GM21360 (cell line): ENCODE data around the gene CD109.
"Not testable (repeated sequence)": the region's sequence is repeated elsewhere in the genome, so short reads cannot be mapped to it uniquely, and the experiment has no call there.

Experiments
- ATAC-seq: cut with Tn5 transposase; IDR thresholded peaks from one replicate; pipeline ENCODE4 v1.9.1; 2021; ENCODE audit warnings: mild to moderate bottlenecking, moderate library complexity; ENCODE audit not compliant: unreplicated experiment

CD109 gene

DNA sequence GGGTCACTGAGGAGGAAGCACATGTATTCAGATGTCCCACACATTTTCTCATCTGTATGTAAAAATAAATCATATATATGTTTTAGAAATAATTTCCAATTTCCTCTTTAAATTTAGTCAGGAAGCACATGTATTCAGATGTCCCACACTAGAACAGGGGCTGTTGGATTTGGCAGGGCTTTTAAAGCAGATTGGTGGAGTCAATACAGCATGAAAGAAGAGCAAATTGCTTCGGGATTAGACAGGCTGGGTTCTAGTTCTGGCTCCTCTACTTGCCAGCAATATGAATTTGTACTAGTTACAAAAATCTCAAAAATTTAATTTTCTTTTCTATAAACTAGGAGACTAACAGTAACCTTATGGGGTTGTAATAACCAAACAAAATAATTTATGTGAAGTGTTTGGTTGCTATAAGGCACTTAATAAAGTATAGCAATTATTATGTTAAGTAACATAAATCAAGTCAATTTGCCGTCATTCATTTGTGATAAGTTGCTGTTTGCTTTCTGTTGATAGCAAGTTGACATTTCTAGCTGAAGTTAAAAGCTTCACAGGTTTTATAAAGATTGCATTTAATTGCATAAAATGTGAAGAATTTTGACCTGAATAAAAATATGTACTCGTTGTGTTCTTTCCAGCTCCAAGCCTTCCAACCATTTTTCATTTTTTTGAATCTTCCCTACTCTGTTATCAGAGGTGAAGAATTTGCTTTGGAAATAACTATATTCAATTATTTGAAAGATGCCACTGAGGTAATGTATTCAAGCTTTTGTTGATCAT is 88.9 kb downstream of the CD109 start:
- ATAC-seq, result no peak

DNA sequence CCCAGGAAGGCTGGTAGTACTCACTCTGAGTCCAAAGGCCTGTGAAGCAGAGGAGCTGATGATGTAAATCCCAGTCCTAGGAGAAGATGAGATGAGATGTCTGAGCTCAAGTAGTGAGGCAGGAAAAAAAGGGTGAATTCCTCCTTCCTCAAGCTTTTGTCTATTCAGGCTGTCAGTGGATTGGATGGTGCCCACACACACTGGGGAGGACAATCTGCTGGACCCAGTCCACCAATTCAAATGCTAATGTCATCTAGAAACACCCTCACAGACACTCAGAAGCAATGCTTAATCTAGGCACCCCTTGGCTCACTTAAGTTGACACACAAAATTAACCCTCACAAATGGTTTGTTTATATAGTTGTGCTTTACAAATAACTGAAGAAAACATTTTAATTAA is 94.6 kb downstream of the CD109 start:
- ATAC-seq, result no peak

- ATAC-seq, result no peak
Observed at GRCh38 chr6:73791336-73791735, 95.3 kb downstream of the CD109 start.

- no peak for ATAC-seq
Observed at GRCh38 chr6:73792738-73793137, 96.7 kb downstream of the CD109 start.

- ATAC-seq, result no peak
Observed at GRCh38 chr6:73796881-73797280, 100.9 kb downstream of the CD109 start.

DNA sequence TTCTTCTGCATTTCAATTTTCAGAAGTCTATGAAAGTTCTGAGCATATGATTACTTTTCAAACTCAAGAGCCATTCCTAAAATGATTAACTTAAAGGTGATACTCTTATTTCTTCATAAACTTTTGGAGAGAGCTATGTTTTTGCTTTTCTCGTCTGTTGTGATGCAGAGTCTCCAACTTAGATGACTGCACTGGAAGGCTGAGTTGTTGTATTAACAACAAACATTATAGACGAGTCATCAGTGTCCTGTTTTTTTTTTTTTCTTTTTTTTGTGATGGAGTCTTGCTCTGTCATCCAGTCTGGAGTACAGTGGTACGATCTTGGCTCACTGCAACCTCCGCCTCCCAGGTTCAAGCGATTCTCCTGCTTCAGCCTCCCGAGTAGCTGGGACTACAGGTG is 101.9 kb downstream of the CD109 start:
- ATAC-seq, result no peak

DNA sequence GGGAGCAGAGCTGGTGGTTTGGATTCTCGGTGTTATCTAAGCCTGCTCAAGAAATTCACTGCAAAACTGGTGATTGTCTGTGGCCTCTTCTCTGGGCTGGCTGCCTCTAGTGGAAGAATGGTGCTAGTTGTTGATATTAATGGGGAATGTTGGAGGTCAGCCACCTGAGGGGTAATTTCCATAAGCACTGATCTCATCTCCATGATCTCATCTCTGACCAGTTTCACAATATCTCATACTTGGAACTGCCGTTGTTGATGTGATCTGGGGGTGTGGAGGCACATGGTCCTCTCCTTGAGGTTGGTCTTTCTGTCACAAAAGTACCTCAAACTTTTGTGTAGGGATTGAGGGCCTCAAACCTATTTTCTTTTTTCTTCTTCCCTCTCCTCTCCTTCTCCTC is 102.6 kb downstream of the CD109 start:
- ATAC-seq, result peak; percentile 94

DNA sequence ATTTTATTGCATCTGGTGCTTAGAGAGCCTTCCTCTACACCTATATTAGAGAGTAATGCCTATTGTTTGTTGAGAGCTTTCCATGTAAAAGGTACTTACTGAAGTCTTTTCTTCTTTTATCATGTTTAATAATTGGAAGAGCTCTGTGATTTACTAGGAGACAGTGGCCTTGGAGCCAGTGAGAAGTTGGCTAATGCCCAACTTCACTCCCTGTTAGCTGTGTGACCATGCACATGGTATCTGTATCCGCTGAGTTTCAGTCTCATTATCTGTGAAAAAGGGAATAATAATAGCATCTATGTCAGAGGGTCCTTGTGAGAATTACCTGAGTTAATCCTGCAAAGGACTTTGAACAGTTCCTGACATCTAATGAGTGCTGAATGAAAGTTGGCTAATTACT is 105.0 kb downstream of the CD109 start:
- ATAC-seq, result no peak

- no peak for ATAC-seq
Observed at GRCh38 chr6:73801652-73802268, 105.8 kb downstream of the CD109 start.

GRCh38 chr6:73802366-73802765 is 106.4 kb downstream of the CD109 start:
- no peak for ATAC-seq

GRCh38 chr6:73803562-73804241 is 107.7 kb downstream of the CD109 start:
- ATAC-seq, result no peak

DNA sequence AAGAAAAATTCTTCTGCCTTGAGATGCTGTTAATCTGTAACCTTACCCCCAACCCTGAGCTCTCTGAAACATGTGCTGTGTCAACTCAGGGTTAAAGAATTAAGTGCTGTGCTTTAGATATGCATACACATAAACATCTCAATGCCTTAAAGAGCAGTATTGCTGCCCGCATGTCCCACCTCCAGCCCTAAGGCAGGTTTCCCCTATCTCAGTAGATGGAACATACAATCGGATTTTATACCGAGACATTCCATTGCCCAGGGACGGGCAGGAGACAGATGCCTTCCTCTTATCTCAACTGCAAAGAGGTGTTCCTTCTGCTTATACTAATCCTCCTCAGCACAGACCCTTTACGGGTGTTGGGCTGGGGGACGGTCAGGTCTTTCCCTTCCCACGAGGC is 109.2 kb downstream of the CD109 start:
- ATAC-seq, result not testable (repeated sequence)

GRCh38 chr6:73805982-73806381 is 110.0 kb downstream of the CD109 start:
- not testable (repeated sequence) for ATAC-seq

- ATAC-seq, result no peak
Observed at GRCh38 chr6:73811706-73812105, 115.7 kb downstream of the CD109 start.

DNA sequence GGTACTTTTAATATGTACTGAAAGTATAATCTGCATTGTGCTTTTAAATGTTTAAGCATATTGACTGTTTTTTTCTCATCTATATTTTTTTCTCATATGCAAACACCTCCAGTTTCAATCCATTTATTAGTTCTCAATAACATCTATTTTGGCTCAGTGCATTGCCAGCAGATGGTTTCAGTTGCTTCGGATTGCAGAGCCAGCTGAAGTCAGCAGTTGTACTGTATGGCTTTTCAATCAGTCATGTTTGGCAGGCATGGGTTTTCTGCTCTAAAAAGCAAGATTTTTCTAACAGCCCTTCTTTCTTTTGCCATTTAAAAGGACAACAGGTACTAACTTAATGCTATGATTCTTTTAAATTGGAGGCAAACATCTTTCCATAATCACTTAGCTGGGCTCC is 121.2 kb downstream of the CD109 start:
- no peak for ATAC-seq

DNA sequence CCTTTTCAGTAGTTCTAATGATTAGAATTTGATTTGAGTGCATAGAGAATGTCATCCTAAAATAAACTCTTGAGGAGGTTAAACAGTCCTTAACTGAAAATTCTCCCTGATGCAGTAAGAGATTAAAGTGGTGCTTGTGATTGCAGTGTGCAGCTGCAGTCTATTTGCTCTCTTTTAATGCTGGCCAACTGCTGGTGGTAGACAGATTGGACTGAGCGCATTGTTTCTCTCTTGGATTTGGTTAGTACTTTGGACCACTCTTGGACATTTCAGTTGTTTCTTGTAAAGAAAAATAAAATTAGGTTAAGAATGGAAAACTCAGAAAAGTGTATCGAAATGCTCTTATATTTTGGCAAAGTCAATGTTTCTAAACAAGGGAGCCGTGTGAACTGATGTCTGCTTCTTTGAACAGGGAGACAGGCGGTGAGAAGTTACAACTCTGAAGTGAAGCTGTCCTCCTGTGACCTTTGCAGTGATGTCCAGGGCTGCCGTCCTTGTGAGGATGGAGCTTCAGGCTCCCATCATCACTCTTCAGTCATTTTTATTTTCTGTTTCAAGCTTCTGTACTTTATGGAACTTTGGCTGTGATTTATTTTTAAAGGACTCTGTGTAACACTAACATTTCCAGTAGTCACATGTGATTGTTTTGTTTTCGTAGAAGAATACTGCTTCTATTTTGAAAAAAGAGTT is 127.2 kb downstream of the CD109 start:
- ATAC-seq, result no peak

DNA sequence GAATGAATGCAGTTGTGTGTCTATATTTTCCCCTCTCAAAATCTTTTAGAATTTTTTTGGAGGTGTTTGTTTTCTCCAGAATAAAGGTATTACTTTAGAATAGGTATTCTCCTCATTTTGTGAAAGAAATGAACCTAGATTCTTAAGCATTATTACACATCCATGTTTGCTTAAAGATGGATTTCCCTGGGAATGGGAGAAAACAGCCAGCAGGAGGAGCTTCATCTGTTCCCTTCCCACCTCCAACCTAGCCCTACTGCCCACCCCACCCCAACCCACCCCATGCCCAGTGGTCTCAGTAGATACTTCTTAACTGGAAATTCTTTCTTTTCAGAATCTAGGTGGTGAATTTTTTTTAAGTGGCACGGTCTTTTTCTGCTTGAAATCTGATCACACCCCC is 127.8 kb downstream of the CD109 start:
- no peak for ATAC-seq

DNA sequence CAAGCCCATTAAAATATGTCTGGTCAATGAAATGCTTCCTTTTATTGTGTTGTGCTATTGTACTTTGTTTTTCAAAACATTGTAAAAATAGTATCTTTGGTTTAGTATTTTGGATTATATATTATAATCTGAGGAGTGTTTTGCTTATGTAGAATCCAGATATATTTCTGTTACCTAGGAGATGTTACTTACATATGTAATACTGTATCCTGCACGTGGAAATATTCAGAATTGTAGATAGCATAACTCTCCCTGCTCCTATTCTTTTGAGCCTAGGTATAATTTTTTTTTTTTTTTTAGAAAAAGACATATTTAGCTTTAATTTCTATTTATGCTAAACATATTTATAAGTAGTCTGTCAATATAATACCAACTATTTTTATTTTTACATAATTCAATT is 130.6 kb downstream of the CD109 start:
- no peak for ATAC-seq

GRCh38 chr6:73830119-73830518 is 134.1 kb downstream of the CD109 start:
- no peak for ATAC-seq

- no peak for ATAC-seq
Observed at GRCh38 chr6:73832313-73832712, 136.3 kb downstream of the CD109 start.

- not testable (repeated sequence) for ATAC-seq
Observed at GRCh38 chr6:73844696-73845095, 148.7 kb downstream of the CD109 start.
